Astrocyte (in vitro differentiated cells and primary cell): ENCODE measurements around the gene BSN.

Experiments
- EZH2 ChIP-seq: IDR thresholded peaks from 2 replicates; pipeline ENCODE4 v1.6.1; 2012; ENCODE audit warnings: mild to moderate bottlenecking, low read length, inconsistent platforms; ENCODE audit not compliant: insufficient read depth
- TF ChIP-seq, protein P1 (sequence below): IDR thresholded peaks from 2 replicates; pipeline ENCODE4 v1.5.1; 2011; ENCODE audit warnings: low read depth, mild to moderate bottlenecking, inconsistent platforms, low read length, moderate library complexity; ENCODE audit not compliant: insufficient read depth

DNA sequence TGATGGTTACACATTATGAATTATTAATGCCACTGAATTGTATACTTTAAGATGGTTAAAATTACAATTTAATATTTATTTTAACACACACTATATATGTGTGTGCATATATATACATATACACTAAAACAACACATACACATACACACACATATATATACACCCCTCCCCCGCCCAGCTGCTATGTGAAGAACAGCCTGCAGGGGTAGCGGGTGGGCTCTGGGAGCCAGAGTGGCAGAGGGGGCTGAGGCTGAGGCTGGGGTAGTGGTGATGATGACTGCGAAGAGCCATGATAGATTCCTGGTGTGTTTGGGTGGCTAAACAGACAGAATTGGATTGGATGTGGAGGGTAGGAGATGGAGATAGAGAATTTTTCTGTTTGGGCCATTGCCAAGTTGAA, 80.5 kb downstream of the BSN start:
- TF ChIP-seq, protein P1, sequence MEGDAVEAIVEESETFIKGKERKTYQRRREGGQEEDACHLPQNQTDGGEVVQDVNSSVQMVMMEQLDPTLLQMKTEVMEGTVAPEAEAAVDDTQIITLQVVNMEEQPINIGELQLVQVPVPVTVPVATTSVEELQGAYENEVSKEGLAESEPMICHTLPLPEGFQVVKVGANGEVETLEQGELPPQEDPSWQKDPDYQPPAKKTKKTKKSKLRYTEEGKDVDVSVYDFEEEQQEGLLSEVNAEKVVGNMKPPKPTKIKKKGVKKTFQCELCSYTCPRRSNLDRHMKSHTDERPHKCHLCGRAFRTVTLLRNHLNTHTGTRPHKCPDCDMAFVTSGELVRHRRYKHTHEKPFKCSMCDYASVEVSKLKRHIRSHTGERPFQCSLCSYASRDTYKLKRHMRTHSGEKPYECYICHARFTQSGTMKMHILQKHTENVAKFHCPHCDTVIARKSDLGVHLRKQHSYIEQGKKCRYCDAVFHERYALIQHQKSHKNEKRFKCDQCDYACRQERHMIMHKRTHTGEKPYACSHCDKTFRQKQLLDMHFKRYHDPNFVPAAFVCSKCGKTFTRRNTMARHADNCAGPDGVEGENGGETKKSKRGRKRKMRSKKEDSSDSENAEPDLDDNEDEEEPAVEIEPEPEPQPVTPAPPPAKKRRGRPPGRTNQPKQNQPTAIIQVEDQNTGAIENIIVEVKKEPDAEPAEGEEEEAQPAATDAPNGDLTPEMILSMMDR, result no peak
- no peak for TF ChIP-seq EZH2
